Panc1 (cell line): ENCODE results near the gene TGFBI.

Experiments
- CTCF ChIP-seq: fragments of 450-650 bp; IDR thresholded peaks from 2 replicates; pipeline ENCODE4 v1.5.1; 2017; ENCODE audit warnings: mild to moderate bottlenecking
- SIN3A ChIP-seq: IDR thresholded peaks from 2 replicates; pipeline ENCODE4 v1.6.1; 2012; ENCODE audit warnings: low read depth, mild to moderate bottlenecking, low read length, moderate library complexity, borderline replicate concordance; ENCODE audit not compliant: insufficient read depth
- TCF7L2 ChIP-seq: IDR thresholded peaks from 2 replicates; pipeline ENCODE4 v1.6.1; 2011; ENCODE audit warnings: mild to moderate bottlenecking, low read depth, low read length, inconsistent platforms

DNA sequence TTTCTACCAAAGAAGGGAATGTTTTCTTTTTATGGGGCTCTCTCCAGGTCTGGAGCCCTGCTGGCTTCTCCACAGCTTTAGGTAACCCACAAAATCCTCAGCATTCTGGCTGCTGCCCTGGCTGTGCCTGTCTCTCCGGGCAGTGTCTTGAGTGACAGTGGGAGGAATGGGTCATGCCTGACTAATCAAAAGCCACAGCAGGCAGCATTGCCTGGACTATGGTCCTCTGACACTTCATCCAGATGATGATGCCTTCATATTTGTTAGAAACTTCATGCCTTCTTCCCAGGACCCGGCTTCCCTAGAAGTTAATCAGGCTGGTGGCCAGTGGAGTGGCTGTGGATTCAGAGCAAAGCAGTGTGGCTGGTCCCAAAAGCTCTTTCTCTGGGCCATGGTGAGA, 32.2 kb upstream of the TGFBI start:
- no peak for TF ChIP-seq TCF7L2
- TF ChIP-seq CTCF, result no peak
- TF ChIP-seq SIN3A, result no peak
